HFFc6 (cell line): ENCODE results near the gene DENND1A. TPM values are rescaled to one million over a fixed set of nuclear protein-coding genes. Genes with fewer than 3 reads are reported as not detected.

Experiments
- DNase-seq: peaks from one replicate; pipeline ENCODE4 v3.0.0-alpha.2; 2018
- H3K27ac Mint-ChIP-seq: 2 replicates; pipeline ENCODE4 v1.8.0; 2020; ENCODE audit warnings: mild to moderate bottlenecking, mixed read lengths
- H3K27me3 Mint-ChIP-seq: 2 replicates; pipeline ENCODE4 v1.8.0; 2021; ENCODE audit warnings: mild to moderate bottlenecking, moderate library complexity, mixed read lengths; ENCODE audit not compliant: insufficient read depth
- H3K36me3 Mint-ChIP-seq: 2 replicates; pipeline ENCODE4 v1.8.0; 2021; ENCODE audit warnings: low read depth, mixed read lengths
- H3K4me1 Mint-ChIP-seq: 2 replicates; pipeline ENCODE4 v1.8.0; 2020; ENCODE audit warnings: low read depth, mixed read lengths
- H3K4me3 Mint-ChIP-seq: 2 replicates; pipeline ENCODE4 v1.8.0; 2020; ENCODE audit warnings: mild to moderate bottlenecking, moderate library complexity, mixed read lengths
- H3K9me3 Mint-ChIP-seq: 2 replicates; pipeline ENCODE4 v1.8.0; 2020; ENCODE audit warnings: mild to moderate bottlenecking, mixed read lengths
- CTCF ChIP-seq: fragments of 200-600 bp; sonication (generic); IDR thresholded peaks from 2 replicates; pipeline ENCODE4 v1.5.0; 2021; ENCODE audit warnings: antibody characterized with exemption, mild to moderate bottlenecking
- total RNA-seq, 6 experiments: library from RNA; stranded (reverse); fragmentation: NEBNext Ultra II Directional; extraction: Animal tissue kit (Norgen Biotek cat#: 25700); gene quantifications; 2 replicates in 1 of 6; 3 replicates in 5 of 6; pipeline ENCODE4 v1.2.3, GENCODE V29; 2021

The DENND1A gene
- total RNA-seq, 6 experiments from 2014 or later = 25.4 to 38.3 (median 30.3) TPM

GRCh38 chr9:123453831-123454321, 476.1 kb downstream of the DENND1A start:
- peaks cover 5% of the 10 kb centered on the region; the same call in 1 of the 2 replicates for H3K36me3 Mint-ChIP-seq
- no peak overlapping the region for H3K4me3 Mint-ChIP-seq
- no peak for DNase-seq
- no peak overlapping the region for H3K27ac Mint-ChIP-seq
- no peak for TF ChIP-seq CTCF
- H3K4me1 Mint-ChIP-seq = no peaks in the 10 kb centered on the region
- H3K9me3 Mint-ChIP-seq = no peaks in the 10 kb centered on the region
- peaks cover 1% of the 10 kb centered on the region for H3K27me3 Mint-ChIP-seq

- H3K9me3 Mint-ChIP-seq = no peaks in the 10 kb centered on the region
- no peak for DNase-seq
- no peaks in the 10 kb centered on the region for H3K4me1 Mint-ChIP-seq
- H3K27me3 Mint-ChIP-seq = peaks cover 1% of the 10 kb centered on the region
- no peak overlapping the region for H3K27ac Mint-ChIP-seq
- TF ChIP-seq CTCF = no peak
- no peak overlapping the region for H3K4me3 Mint-ChIP-seq
- H3K36me3 Mint-ChIP-seq = peaks cover 5% of the 10 kb centered on the region; the same call in 1 of the 2 replicates
Observed at GRCh38 chr9:123453076-123453667, 476.8 kb downstream of the DENND1A start.

- peaks cover 10% of the 10 kb centered on the region; the same call in 1 of the 2 replicates for H3K36me3 Mint-ChIP-seq
Observed at GRCh38 chr9:123450996-123451395, 478.9 kb downstream of the DENND1A start.

GRCh38 chr9:123450098-123450770, 479.7 kb downstream of the DENND1A start:
- Mint-ChIP-seq H3K4me3 (no peak overlapping the region), H3K4me1 (no peaks in the 10 kb centered on the region), H3K36me3 (peaks cover 10% of the 10 kb centered on the region; the same call in 1 of the 2 replicates), H3K27me3 (peaks cover 1% of the 10 kb centered on the region), H3K27ac (no peak overlapping the region), H3K9me3 (no peaks in the 10 kb centered on the region)
- no peak for TF ChIP-seq CTCF
- DNase-seq = no peak

More at GRCh38 chr9:123450996-123451395, 478.9 kb downstream of the DENND1A start:
- no peak for TF ChIP-seq CTCF
- DNase-seq = no peak
- H3K4me1 Mint-ChIP-seq = no peaks in the 10 kb centered on the region
- H3K27ac Mint-ChIP-seq = no peak overlapping the region
- H3K27me3 Mint-ChIP-seq = peaks cover 1% of the 10 kb centered on the region
- no peak overlapping the region for H3K4me3 Mint-ChIP-seq
- no peaks in the 10 kb centered on the region for H3K9me3 Mint-ChIP-seq

- Mint-ChIP-seq H3K36me3 (peaks cover 8% of the 10 kb centered on the region; the same call in 1 of the 2 replicates), H3K9me3 (no peaks in the 10 kb centered on the region), H3K4me1 (no peaks in the 10 kb centered on the region), H3K27ac (no peak overlapping the region), H3K4me3 (no peak overlapping the region), H3K27me3 (peaks cover 4% of the 10 kb centered on the region; the same call in 1 of the 2 replicates)
- no peak for DNase-seq
- no peak for TF ChIP-seq CTCF
Observed at GRCh38 chr9:123447934-123448646, 481.8 kb downstream of the DENND1A start.
